Upper lobe of right lung (tissue), 1 donor: ENCODE results near the gene SUB1. TPM values are rescaled to one million over a fixed set of nuclear protein-coding genes. Genes with fewer than 3 reads are reported as not detected.
A peak's percentile ranks its signal among the peaks of the same experiment; 100 is the strongest.
"Not testable (repeated sequence)": the region's sequence is repeated elsewhere in the genome, so short reads cannot be mapped to it uniquely, and the experiment has no call there.

ENCODE experiments used
- ATAC-seq: fragments of 200-7000 bp; cut with Tn5 transposase; one replicate; pipeline ENCODE4 v1.9.1; 2020; ENCODE audit warnings: mild to moderate bottlenecking, moderate library complexity
- DNase-seq: peaks from one replicate; pipeline ENCODE4 v3.0.0-alpha.2; 2020
- H3K27ac ChIP-seq: fragments of 200-600 bp; one replicate; pipeline ENCODE4 v1.8.0; 2022
- H3K27me3 ChIP-seq: fragments of 200-600 bp; one replicate; pipeline ENCODE4 v1.8.0; 2022; ENCODE audit warnings: mild to moderate bottlenecking
- H3K36me3 ChIP-seq: fragments of 200-600 bp; one replicate; pipeline ENCODE4 v1.8.0; 2022
- H3K4me1 ChIP-seq: fragments of 200-600 bp; one replicate; pipeline ENCODE4 v1.8.0; 2022
- H3K4me3 ChIP-seq: fragments of 200-600 bp; one replicate; pipeline ENCODE4 v1.8.0; 2022; ENCODE audit warnings: mild to moderate bottlenecking
- H3K9me3 ChIP-seq: fragments of 200-600 bp; one replicate; pipeline ENCODE4 v1.8.0; 2022
- CTCF ChIP-seq: fragments of 200-600 bp; IDR thresholded peaks from one replicate; pipeline ENCODE4 v1.8.0; 2022; ENCODE audit warnings: antibody characterized with exemption
- intact Hi-C: fragments of 100-400 bp; cut with DNase I; formaldehyde crosslinking; loops from one replicate; pipeline ENCODE4 v1.11.0; 2022
- long read RNA-seq: library from polyadenylated mRNA; unstranded; transcript quantifications from one replicate; pipeline ENCODE4 v2.0.0, GENCODE V29; 2021
- total RNA-seq: library from RNA; stranded (reverse); fragmentation: NEBNext Ultra II Directional; extraction: Animal tissue kit (Norgen Biotek cat#: 25700); gene quantifications from one replicate; pipeline ENCODE4 v1.2.1, GENCODE V29; 2021
- donor health status: DM: no; HTN: yes; CAD: no; lungs with severe emphysema.

SUB1 gene
- 142 TPM for total RNA-seq
- long read RNA-seq, transcript SUB1-201 (5 exons, 3,507 nt) = major isoform, 46 of 49 reads
- long read RNA-seq, partial matches to known transcripts = 0 of 49 reads
- long read RNA-seq, other reads (novel, unspliced or antisense) = 3 of 49 reads

- intact Hi-C loops = no loop called here
- peaks cover 30% of the 10 kb centered on the region for H3K4me1 ChIP-seq
- no peak for TF ChIP-seq CTCF
- no peaks in the 10 kb centered on the region for H3K9me3 ChIP-seq
- peak within 1 kb of the TSS; percentile 100 for H3K27ac ChIP-seq
- peak; percentile 97 for DNase-seq
- ATAC-seq = peak; percentile 93
- H3K4me3 ChIP-seq = peak within 1 kb of the TSS; percentile 91
- H3K27me3 ChIP-seq = no peaks in the 10 kb centered on the region
- H3K36me3 ChIP-seq = peaks cover 17% of the 10 kb centered on the region
Observed at GRCh38 chr5:32585446-32586275, at the start of gene SUB1. SUB1 (plus strand) TSS chr5:32585557; CDS start chr5:32588513, 2,956 bp downstream.

GRCh38 chr5:32536246-32536645, 49.1 kb upstream of the SUB1 start:
- no peak overlapping the region for H3K27ac ChIP-seq
- H3K9me3 ChIP-seq = no peaks in the 10 kb centered on the region
- no peak for DNase-seq
- no peak for TF ChIP-seq CTCF
- H3K27me3 ChIP-seq = no peaks in the 10 kb centered on the region
- H3K4me1 ChIP-seq = peaks cover 5% of the 10 kb centered on the region
- ATAC-seq = no peak
- intact Hi-C loops = no loop called here
- no peaks in the 10 kb centered on the region for H3K36me3 ChIP-seq
- no peak overlapping the region for H3K4me3 ChIP-seq

GRCh38 chr5:32537437-32538029, 47.8 kb upstream of the SUB1 start:
- DNase-seq, H3K36me3 ChIP-seq, H3K4me1 ChIP-seq, H3K27me3 ChIP-seq, H3K9me3 ChIP-seq, H3K4me3 ChIP-seq, intact Hi-C loops, H3K27ac ChIP-seq: not testable (repeated sequence)
- peak; percentile 19 for ATAC-seq

- Histone ChIP-seq H3K9me3 (no peaks in the 10 kb centered on the region), H3K4me1 (no peaks in the 10 kb centered on the region), H3K36me3 (no peaks in the 10 kb centered on the region), H3K27me3 (no peaks in the 10 kb centered on the region), H3K27ac (no peak overlapping the region), H3K4me3 (no peak overlapping the region)
- DNase-seq (no peak), ATAC-seq (no peak)
- no peak for TF ChIP-seq CTCF
- intact Hi-C loops = no loop called here
Observed at GRCh38 chr5:32538031-32538547, 47.3 kb upstream of the SUB1 start.

GRCh38 chr5:32539981-32540845, 45.1 kb upstream of the SUB1 start:
- ATAC-seq (peak; percentile 73), DNase-seq (no peak)
- Histone ChIP-seq H3K36me3 (no peaks in the 10 kb centered on the region), H3K4me1 (no peaks in the 10 kb centered on the region), H3K27ac (no peak overlapping the region), H3K4me3 (no peak overlapping the region), H3K27me3 (no peaks in the 10 kb centered on the region), H3K9me3 (no peaks in the 10 kb centered on the region)
- intact Hi-C loops = no loop called here
- no peak for TF ChIP-seq CTCF
